ENCODE results near the gene GRM1. TPM values are rescaled to one million over a fixed set of nuclear protein-coding genes. Genes with fewer than 3 reads are reported as not detected.
"Not testable (repeated sequence)": the region's sequence is repeated elsewhere in the genome, so short reads cannot be mapped to it uniquely, and the experiment has no call there.

GRM1 gene
- total and polyA plus RNA-seq, 3 donors from 2014 or later = 1.3 to 5.6 (median 2.0) TPM

DNA sequence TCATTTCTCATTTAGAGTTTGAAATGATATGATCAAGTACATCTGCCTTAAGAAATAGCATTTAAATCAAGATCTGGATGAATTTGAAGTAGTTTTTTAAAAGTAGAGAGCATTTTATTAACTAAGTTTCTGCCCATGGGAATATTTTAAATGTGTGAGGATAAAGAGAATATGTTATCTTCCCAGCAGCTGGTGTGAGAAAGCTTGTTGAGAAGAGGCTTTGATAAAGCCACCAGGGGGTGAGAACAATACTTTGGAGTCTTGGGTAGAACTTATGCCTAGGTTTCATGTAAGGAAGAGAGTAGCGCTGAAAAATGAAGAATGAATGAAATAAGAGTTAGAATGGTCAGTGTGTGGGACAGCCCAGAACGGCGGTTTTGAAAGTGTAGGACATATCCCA lies 190.2 kb downstream of the GRM1 start:
- H3K27ac ChIP-seq = no peak overlapping the region
- intact Hi-C loops (cut with DNase I; ENCODE audit: low total_unique reads) = no loop called here
- no peaks in the 10 kb centered on the region for H3K36me3 ChIP-seq (ENCODE audit: low read depth, missing control alignments)
- H3K4me1 ChIP-seq = no peaks in the 10 kb centered on the region
- no peak for DNase-seq
- H3K27me3 ChIP-seq = no peaks in the 10 kb centered on the region
- H3K9me3 ChIP-seq = no peaks in the 10 kb centered on the region
- H3K4me3 ChIP-seq = no peak overlapping the region
- TF ChIP-seq, protein P1, sequence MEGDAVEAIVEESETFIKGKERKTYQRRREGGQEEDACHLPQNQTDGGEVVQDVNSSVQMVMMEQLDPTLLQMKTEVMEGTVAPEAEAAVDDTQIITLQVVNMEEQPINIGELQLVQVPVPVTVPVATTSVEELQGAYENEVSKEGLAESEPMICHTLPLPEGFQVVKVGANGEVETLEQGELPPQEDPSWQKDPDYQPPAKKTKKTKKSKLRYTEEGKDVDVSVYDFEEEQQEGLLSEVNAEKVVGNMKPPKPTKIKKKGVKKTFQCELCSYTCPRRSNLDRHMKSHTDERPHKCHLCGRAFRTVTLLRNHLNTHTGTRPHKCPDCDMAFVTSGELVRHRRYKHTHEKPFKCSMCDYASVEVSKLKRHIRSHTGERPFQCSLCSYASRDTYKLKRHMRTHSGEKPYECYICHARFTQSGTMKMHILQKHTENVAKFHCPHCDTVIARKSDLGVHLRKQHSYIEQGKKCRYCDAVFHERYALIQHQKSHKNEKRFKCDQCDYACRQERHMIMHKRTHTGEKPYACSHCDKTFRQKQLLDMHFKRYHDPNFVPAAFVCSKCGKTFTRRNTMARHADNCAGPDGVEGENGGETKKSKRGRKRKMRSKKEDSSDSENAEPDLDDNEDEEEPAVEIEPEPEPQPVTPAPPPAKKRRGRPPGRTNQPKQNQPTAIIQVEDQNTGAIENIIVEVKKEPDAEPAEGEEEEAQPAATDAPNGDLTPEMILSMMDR (IDR thresholded peaks at IDR 0.05) = no peak
- no peak for TF ChIP-seq POLR2A (IDR thresholded peaks at IDR 0.05)
- 87 to 95% methylated on average over 3 of the region's 3 CpGs for WGBS, 2 donors

DNA sequence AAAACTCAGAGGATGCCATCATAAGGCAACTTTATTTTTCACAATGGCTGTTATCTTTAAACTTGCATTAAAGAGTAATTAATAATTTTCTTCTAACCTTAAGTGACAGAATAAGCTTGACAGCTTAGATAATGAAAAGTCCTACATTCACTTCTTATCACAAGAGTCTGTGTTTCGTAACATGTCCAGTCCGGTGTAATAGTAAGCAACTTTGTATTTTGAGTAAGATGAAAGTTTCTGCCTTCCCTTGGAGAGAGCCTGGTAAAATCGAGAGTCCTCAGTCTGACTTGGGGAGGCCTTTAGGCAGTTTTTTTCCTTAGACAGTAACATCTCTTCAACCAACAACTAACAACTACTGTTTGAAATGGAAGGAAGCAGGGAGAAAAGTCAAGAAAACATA lies 195.6 kb downstream of the GRM1 start:
- no peak for TF ChIP-seq POLR2A (IDR thresholded peaks at IDR 0.05)
- TF ChIP-seq, protein P1 (IDR thresholded peaks at IDR 0.05) = no peak
- H3K36me3 ChIP-seq (ENCODE audit: low read depth, missing control alignments) = no peaks in the 10 kb centered on the region
- no peak overlapping the region for H3K27ac ChIP-seq
- intact Hi-C loops (cut with DNase I; ENCODE audit: low total_unique reads) = no loop called here
- H3K4me3 ChIP-seq = no peak overlapping the region
- no peaks in the 10 kb centered on the region for H3K9me3 ChIP-seq
- H3K27me3 ChIP-seq = no peaks in the 10 kb centered on the region
- no peaks in the 10 kb centered on the region for H3K4me1 ChIP-seq
- WGBS, 2 donors = 30 to 46% methylated on average over 3 of the region's 3 CpGs
- DNase-seq = no peak

DNA sequence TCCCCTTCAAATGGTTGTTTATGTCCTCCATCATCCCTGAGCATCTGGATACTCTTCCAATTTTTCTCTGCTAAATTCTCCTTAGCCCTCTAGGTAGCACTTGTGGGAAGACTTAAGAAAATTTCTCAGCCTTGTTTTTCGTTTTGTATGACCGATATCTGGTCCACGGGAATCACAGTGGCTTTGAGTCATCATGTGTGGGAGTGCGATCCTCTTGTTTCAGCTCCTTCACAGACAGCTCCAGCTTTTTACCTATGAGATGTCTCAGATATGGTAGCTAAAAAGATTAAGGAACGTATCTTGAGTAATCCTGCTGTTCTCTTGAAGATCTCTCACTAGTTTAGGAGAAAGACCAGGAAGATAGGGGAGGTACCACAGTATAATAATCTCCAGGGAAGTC lies 196.1 kb downstream of the GRM1 start:
- Histone ChIP-seq H3K4me3 (no peak overlapping the region), H3K4me1 (no peaks in the 10 kb centered on the region), H3K36me3 (ENCODE audit: low read depth, missing control alignments) (no peaks in the 10 kb centered on the region), H3K9me3 (no peaks in the 10 kb centered on the region), H3K27ac (no peak overlapping the region), H3K27me3 (no peaks in the 10 kb centered on the region)
- intact Hi-C loops (cut with DNase I; ENCODE audit: low total_unique reads) = no loop called here
- 78 to 80% methylated on average over 5 of the region's 5 CpGs for WGBS, 2 donors
- no peak for DNase-seq
- no peak for TF ChIP-seq POLR2A (IDR thresholded peaks at IDR 0.05)
- TF ChIP-seq, protein P1 (IDR thresholded peaks at IDR 0.05) = no peak

DNA sequence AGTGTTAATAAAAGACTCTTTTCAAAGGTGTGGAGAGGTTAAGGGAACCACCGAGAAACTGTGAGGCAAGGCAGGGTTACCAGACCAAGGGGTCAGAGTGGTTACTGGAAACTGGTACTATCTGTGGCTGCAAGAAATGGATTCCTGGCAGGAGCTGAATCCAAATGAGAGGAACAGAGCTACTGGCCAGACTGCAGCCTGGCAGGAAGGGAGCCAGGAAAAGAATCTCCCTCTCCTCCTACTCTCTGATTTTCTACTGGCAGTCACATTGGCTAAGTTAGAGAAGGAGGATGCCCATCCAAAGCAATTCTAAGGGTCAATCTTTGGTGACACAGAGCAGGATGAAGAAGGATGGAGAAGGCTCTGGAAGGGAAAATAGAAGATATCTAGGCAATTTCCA lies 211.5 kb downstream of the GRM1 start:
- Histone ChIP-seq H3K27me3 (no peaks in the 10 kb centered on the region), H3K4me3 (no peak overlapping the region), H3K36me3 (ENCODE audit: low read depth, missing control alignments) (no peaks in the 10 kb centered on the region), H3K4me1 (no peaks in the 10 kb centered on the region), H3K27ac (no peak overlapping the region), H3K9me3 (no peaks in the 10 kb centered on the region)
- intact Hi-C loops (cut with DNase I; ENCODE audit: low total_unique reads) = no loop called here
- no peak for TF ChIP-seq POLR2A (IDR thresholded peaks at IDR 0.05)
- TF ChIP-seq, protein P1 (IDR thresholded peaks at IDR 0.05) = no peak
- no peak for DNase-seq
- WGBS, 2 donors = 58 to 81% methylated on average over 1 of the region's 1 CpG

DNA sequence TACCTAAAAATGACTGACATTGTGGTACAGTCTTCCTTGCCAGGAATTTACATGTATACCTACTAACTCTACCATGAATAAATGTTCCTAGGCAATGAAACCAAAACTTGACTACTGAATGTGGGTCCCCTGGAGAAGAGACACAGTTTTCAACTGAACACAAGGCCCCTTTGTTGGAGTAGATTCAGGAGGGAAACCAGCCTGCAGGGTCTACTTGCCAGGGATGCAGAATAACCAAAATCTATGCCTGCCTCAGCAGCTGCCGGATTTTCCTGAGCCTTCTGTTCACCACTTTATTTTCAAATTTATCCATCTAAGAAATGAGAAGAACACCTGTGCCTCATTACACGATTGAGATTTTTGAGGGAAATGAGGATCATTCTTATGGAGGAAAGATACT lies 211.9 kb downstream of the GRM1 start:
- TF ChIP-seq, protein P1 (IDR thresholded peaks at IDR 0.05) = no peak
- TF ChIP-seq POLR2A (IDR thresholded peaks at IDR 0.05) = no peak
- Histone ChIP-seq H3K4me3 (no peak overlapping the region), H3K36me3 (ENCODE audit: low read depth, missing control alignments) (no peaks in the 10 kb centered on the region), H3K27ac (no peak overlapping the region), H3K9me3 (no peaks in the 10 kb centered on the region), H3K4me1 (no peaks in the 10 kb centered on the region), H3K27me3 (no peaks in the 10 kb centered on the region)
- DNase-seq = no peak
- WGBS, 2 donors = 93 to 95% methylated on average over 2 of the region's 2 CpGs
- intact Hi-C loops (cut with DNase I; ENCODE audit: low total_unique reads) = no loop called here

DNA sequence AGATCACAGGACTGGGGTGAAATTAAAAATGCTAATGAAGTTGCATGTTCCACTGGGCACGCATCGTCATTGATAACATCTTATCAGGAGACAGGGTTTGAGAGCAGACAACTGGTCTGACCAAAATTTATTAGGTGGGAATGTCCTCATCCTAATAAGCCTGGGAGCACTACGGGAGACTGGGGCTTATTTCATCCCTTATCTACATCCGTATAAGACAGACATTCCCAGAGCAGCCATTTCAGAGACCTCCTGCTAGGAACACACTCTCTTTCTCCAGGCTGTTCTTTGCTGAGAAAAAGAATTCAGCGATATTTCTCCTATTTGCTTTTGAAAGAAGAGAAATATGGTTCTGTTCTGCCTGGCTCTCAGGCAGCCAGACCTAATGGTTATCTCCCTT lies 214.8 kb downstream of the GRM1 start:
- intact Hi-C loops (cut with DNase I; ENCODE audit: low total_unique reads); H3K27me3 ChIP-seq; H3K36me3 ChIP-seq (ENCODE audit: low read depth, missing control alignments); H3K4me1 ChIP-seq; DNase-seq; H3K9me3 ChIP-seq; H3K27ac ChIP-seq; H3K4me3 ChIP-seq: not testable (repeated sequence)
- WGBS, 2 donors = 79 to 82% methylated on average over 5 of the region's 5 CpGs
